Prostate gland (tissue), 2 donors: ENCODE measurements around the gene ACKR1.

Experiments used
- CTCF ChIP-seq, 4 experiments: fragments of 200-600 bp in 2 of 4; fragments of 450-650 bp in 2 of 4; sonication (generic) in 2 of 4; IDR thresholded peaks; 1 replicate in 3 of 4; 2 replicates in 1 of 4; pipeline ENCODE4 v1.5.1; 2016 to 2019; ENCODE audit warnings: antibody characterized with exemption in 4 of 4, mild to moderate bottlenecking in 2 of 4, moderate library complexity in 2 of 4
- POLR2A ChIP-seq: fragments of 450-650 bp; IDR thresholded peaks from one replicate; pipeline ENCODE4 v1.6.1; 2016; ENCODE audit warnings: antibody characterized with exemption, mild to moderate bottlenecking
- POLR2AphosphoS5 ChIP-seq: sonication (generic); formaldehyde crosslinking; IDR thresholded peaks from one replicate; pipeline ENCODE4 v1.6.1; 2017; ENCODE audit warnings: antibody characterized with exemption

- TF ChIP-seq POLR2A, result no peak
- no peak for TF ChIP-seq CTCF (IDR thresholded peaks at IDR 0.05)
- no peak for TF ChIP-seq POLR2AphosphoS5
These were observed 3.6 kb downstream of the ACKR1 start for GRCh38 chr1:159208175-159208825.
